HL-60 (cell line): ENCODE results near the gene TRAF3IP1.

Experiments
- POLR2AphosphoS5 ChIP-seq: IDR thresholded peaks from 2 replicates; pipeline ENCODE4 v1.6.1; 2012; ENCODE audit warnings: low read depth
- TF ChIP-seq, protein P1 (sequence below): IDR thresholded peaks from one replicate; pipeline ENCODE4 v1.5.1; 2011; ENCODE audit warnings: low read length, control low read depth, inconsistent platforms; ENCODE audit not compliant: insufficient read depth

GRCh38 chr2:238412067-238412767 lies 91.9 kb downstream of the TRAF3IP1 start:
- TF ChIP-seq, protein P1, sequence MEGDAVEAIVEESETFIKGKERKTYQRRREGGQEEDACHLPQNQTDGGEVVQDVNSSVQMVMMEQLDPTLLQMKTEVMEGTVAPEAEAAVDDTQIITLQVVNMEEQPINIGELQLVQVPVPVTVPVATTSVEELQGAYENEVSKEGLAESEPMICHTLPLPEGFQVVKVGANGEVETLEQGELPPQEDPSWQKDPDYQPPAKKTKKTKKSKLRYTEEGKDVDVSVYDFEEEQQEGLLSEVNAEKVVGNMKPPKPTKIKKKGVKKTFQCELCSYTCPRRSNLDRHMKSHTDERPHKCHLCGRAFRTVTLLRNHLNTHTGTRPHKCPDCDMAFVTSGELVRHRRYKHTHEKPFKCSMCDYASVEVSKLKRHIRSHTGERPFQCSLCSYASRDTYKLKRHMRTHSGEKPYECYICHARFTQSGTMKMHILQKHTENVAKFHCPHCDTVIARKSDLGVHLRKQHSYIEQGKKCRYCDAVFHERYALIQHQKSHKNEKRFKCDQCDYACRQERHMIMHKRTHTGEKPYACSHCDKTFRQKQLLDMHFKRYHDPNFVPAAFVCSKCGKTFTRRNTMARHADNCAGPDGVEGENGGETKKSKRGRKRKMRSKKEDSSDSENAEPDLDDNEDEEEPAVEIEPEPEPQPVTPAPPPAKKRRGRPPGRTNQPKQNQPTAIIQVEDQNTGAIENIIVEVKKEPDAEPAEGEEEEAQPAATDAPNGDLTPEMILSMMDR: no peak
- TF ChIP-seq POLR2AphosphoS5: no peak
